HepG2 (cell line): Measurements from ENCODE around the gene UNC13D. TPM values are rescaled to one million over a fixed set of nuclear protein-coding genes. Genes with fewer than 3 reads are reported as not detected.

ENCODE experiments used
- CBX2 ChIP-seq, 2 experiments: fragments of 200-600 bp in 1 of 2; sonication (generic); formaldehyde crosslinking in 1 of 2; IDR thresholded peaks; 2 replicates each; pipeline versions ENCODE4 v1.7.0 to v1.8.1; 2018 to 2022; ENCODE audit warnings: low read depth in 2 of 2, low read length in 1 of 2, mild to moderate bottlenecking in 1 of 2, missing genetic modification reagents in 1 of 2
- FOXK2 ChIP-seq: fragments of 450-650 bp; IDR thresholded peaks from 2 replicates; pipeline ENCODE4 v1.6.1; 2016
- REXO4 ChIP-seq: sonication (generic); formaldehyde crosslinking; IDR thresholded peaks from 2 replicates; pipeline ENCODE4 v1.8.0; 2022; ENCODE audit warnings: missing genetic modification reagents, mild to moderate bottlenecking, borderline replicate concordance
- SMAD3 ChIP-seq: sonication (generic); formaldehyde crosslinking; IDR thresholded peaks from 2 replicates; pipeline ENCODE4 v1.4.0; 2020; ENCODE audit warnings: missing genetic modification reagents
- SOX6 ChIP-seq, 2 experiments: fragments of 450-650 bp in 1 of 2; sonication (generic) in 1 of 2; formaldehyde crosslinking in 1 of 2; IDR thresholded peaks; 2 replicates each; pipeline versions ENCODE4 v1.4.0 to v1.6.1; 2017 to 2020; ENCODE audit warnings: antibody characterized with exemption in 1 of 2, mild to moderate bottlenecking in 1 of 2, missing genetic modification reagents in 1 of 2
- THYN1 ChIP-seq: sonication (generic); formaldehyde crosslinking; IDR thresholded peaks from 2 replicates; pipeline ENCODE4 v1.8.1; 2023; ENCODE audit warnings: low read depth, mild to moderate bottlenecking, moderate library complexity, missing genetic modification reagents, borderline replicate concordance
- YY1 ChIP-seq: IDR thresholded peaks from 2 replicates; pipeline ENCODE4 v1.6.1; 2011; ENCODE audit warnings: low read length, low read depth, moderate library complexity, mild to moderate bottlenecking; ENCODE audit not compliant: insufficient read depth, insufficient replicate concordance
- ZFP1 ChIP-seq: IDR thresholded peaks from 2 replicates; pipeline ENCODE4 v1.6.1; 2016
- ZFYVE20 ChIP-seq: sonication (generic); formaldehyde crosslinking; IDR thresholded peaks from 2 replicates; pipeline ENCODE4 v1.8.0; 2023; ENCODE audit warnings: low read depth, mild to moderate bottlenecking, moderate library complexity, missing genetic modification reagents, borderline replicate concordance
- ZIK1 ChIP-seq: sonication (generic); formaldehyde crosslinking; IDR thresholded peaks from 2 replicates; pipeline ENCODE4 v1.5.0; 2020; ENCODE audit warnings: mild to moderate bottlenecking, low read depth, missing genetic modification reagents, borderline replicate concordance
- ZNF546 ChIP-seq: sonication (generic); formaldehyde crosslinking; conservative IDR thresholded peaks from 2 replicates; pipeline ENCODE4 v1.8.1; 2023; ENCODE audit warnings: mild to moderate bottlenecking, missing genetic modification reagents
- ZNF552 ChIP-seq: sonication (generic); formaldehyde crosslinking; IDR thresholded peaks from 2 replicates; pipeline ENCODE4 v1.9.0; 2022; ENCODE audit warnings: missing genetic modification reagents, mild to moderate bottlenecking, borderline replicate concordance
- ZNF614 ChIP-seq: IDR thresholded peaks from 2 replicates; pipeline ENCODE4 v1.6.1; 2018; ENCODE audit warnings: missing biosample characterization, missing genetic modification reagents, inconsistent platforms, borderline replicate concordance
- ZNF615 ChIP-seq: sonication (generic); formaldehyde crosslinking; IDR thresholded peaks from 2 replicates; pipeline ENCODE4 v1.5.0; 2020; ENCODE audit warnings: mild to moderate bottlenecking, missing genetic modification reagents, borderline replicate concordance
- ZSCAN12 ChIP-seq: sonication (generic); formaldehyde crosslinking; IDR thresholded peaks from 2 replicates; pipeline ENCODE4 v1.9.0; 2021; ENCODE audit warnings: mild to moderate bottlenecking, missing genetic modification reagents
- polyA plus RNA-seq, 8 experiments: library from polyadenylated mRNA; depleted of rRNA in 3 of 8; stranded (reverse) in 7 of 8; unstranded in 1 of 8; fragments of >200 nt; fragmentation: Illumina TruSeq in 4 of 8; extraction: Trizol in 4 of 8; gene quantifications; 2 replicates each; pipeline versions ENCODE4 v1.2.1 to v1.2.3, GENCODE V29; 2011 to 2016; ENCODE audit warnings: low read depth in 4 of 8, missing spikeins in 1 of 8, mixed read lengths in 1 of 8; ENCODE audit not compliant: insufficient read depth in 1 of 8
- total RNA-seq, 5 experiments: library from RNA; depleted of rRNA; stranded (reverse); fragments of >200 nt; fragmentation: Illumina TruSeq; extraction: Trizol; gene quantifications; 2 replicates each; pipeline ENCODE4 v1.2.3, GENCODE V29; 2016; ENCODE audit warnings: low read depth in 1 of 5
- TF ChIP-seq, protein P1 (sequence below): sonication (generic); formaldehyde crosslinking; IDR thresholded peaks from 2 replicates; pipeline ENCODE4 v1.8.1; 2023; ENCODE audit warnings: mild to moderate bottlenecking, inconsistent platforms, moderate library complexity, missing genetic modification reagents, borderline replicate concordance
- TF ChIP-seq, protein P2 (sequence below): sonication (generic); formaldehyde crosslinking; IDR thresholded peaks from 2 replicates; pipeline ENCODE4 v1.5.0; 2020; ENCODE audit warnings: missing genetic modification reagents
- TF ChIP-seq, protein P3 (sequence below): sonication (generic); formaldehyde crosslinking; conservative IDR thresholded peaks from 2 replicates; pipeline ENCODE4 v1.4.0; 2020; ENCODE audit warnings: mild to moderate bottlenecking, missing genetic modification reagents, moderate library complexity
- TF ChIP-seq, protein P4 (sequence below): sonication (generic); formaldehyde crosslinking; IDR thresholded peaks from 2 replicates; pipeline ENCODE4 v1.5.0; 2020; ENCODE audit warnings: mild to moderate bottlenecking, missing genetic modification reagents

The UNC13D gene
- total and polyA plus RNA-seq, 2 of the 13 experiments (the other 11 are each of a cell fraction or from before 2014, with no cell fraction given), result 29.7 to 42.7 TPM

DNA sequence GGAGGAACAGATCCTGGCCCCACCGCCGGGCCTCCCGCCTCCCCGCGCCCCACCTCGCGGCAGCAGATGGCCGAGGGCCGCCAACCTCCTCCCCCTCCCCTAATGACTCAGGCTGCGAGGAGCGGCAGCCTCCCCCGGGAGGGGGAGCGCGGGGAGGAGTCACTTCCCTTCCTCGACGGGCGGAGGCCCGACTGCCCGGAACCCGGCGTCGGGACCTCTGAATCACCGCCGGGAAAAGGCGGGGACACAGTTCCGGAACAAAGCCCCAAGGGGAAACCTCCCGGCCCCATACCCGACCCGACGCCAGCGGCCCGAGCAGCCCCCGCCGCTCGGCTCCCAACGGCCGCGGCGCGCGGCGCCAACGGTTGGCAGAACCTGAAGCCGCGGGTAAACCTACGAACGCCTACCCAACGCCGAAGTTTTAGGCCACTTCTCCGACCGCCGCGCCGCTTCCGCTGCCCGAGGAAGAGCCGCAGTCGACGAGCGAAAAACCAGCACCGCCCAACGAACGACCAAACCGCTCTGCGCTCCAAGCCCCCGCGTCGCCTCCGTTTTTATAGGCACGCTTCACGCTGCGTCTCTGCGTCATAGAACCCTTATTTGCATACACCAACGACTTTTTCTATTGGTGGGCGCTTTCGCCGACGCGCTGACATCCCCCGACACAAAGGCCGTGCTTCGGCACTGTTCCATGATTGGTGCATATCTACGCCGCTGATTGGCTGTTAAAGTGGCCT lies 64.8 kb downstream of the UNC13D start (continued):
- TF ChIP-seq, protein P1, sequence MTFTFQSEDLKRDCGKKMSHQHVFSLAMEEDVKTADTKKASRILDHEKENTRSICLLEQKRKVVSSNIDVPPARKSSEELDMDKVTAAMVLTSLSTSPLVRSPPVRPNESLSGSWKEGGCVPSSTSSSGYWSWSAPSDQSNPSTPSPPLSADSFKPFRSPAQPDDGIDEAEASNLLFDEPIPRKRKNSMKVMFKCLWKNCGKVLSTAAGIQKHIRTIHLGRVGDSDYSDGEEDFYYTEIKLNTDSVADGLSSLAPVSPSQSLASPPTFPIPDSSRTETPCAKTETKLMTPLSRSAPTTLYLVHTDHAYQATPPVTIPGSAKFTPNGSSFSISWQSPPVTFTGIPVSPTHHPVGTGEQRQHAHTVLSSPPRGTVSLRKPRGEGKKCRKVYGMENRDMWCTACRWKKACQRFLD (CRISPR knock-in tag), result peak; percentile 90; the same call in 1 of the 2 replicates
- TF ChIP-seq ZNF615 (CRISPR knock-in tag), result peak; percentile 94; the same call in 1 of the 2 replicates
- TF ChIP-seq ZFYVE20 (CRISPR knock-in tag), result peak; percentile 92; the same call in 1 of the 2 replicates
- TF ChIP-seq, protein P2, sequence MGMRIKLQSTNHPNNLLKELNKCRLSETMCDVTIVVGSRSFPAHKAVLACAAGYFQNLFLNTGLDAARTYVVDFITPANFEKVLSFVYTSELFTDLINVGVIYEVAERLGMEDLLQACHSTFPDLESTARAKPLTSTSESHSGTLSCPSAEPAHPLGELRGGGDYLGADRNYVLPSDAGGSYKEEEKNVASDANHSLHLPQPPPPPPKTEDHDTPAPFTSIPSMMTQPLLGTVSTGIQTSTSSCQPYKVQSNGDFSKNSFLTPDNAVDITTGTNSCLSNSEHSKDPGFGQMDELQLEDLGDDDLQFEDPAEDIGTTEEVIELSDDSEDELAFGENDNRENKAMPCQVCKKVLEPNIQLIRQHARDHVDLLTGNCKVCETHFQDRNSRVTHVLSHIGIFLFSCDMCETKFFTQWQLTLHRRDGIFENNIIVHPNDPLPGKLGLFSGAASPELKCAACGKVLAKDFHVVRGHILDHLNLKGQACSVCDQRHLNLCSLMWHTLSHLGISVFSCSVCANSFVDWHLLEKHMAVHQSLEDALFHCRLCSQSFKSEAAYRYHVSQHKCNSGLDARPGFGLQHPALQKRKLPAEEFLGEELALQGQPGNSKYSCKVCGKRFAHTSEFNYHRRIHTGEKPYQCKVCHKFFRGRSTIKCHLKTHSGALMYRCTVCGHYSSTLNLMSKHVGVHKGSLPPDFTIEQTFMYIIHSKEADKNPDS (CRISPR knock-in tag), result no peak
- TF ChIP-seq FOXK2, result peak; percentile 37; the same call in 1 of the 2 replicates
- TF ChIP-seq ZNF546 (CRISPR knock-in tag), result peak; percentile 69; the same call in 1 of the 2 replicates
- TF ChIP-seq THYN1, result no peak
- peak; percentile 93; the same call in 1 of the 2 replicates for TF ChIP-seq ZSCAN12 (CRISPR knock-in tag)
- TF ChIP-seq CBX2 (IDR thresholded peaks at IDR 0.05; ENCODE audit: low read depth, low read length), result 0 out of 2 replicates have a peak, but pooled peaks have one; percentile 50
- TF ChIP-seq CBX2 (CRISPR knock-in tag; IDR thresholded peaks at IDR 0.05; ENCODE audit: low read depth), result no peak
- TF ChIP-seq ZIK1 (CRISPR knock-in tag), result peak; percentile 92; the same call in 1 of the 2 replicates
- peak; percentile 97 for TF ChIP-seq ZNF614 (CRISPR knock-in tag)
- peak; percentile 80 for TF ChIP-seq YY1
- TF ChIP-seq, protein P3, sequence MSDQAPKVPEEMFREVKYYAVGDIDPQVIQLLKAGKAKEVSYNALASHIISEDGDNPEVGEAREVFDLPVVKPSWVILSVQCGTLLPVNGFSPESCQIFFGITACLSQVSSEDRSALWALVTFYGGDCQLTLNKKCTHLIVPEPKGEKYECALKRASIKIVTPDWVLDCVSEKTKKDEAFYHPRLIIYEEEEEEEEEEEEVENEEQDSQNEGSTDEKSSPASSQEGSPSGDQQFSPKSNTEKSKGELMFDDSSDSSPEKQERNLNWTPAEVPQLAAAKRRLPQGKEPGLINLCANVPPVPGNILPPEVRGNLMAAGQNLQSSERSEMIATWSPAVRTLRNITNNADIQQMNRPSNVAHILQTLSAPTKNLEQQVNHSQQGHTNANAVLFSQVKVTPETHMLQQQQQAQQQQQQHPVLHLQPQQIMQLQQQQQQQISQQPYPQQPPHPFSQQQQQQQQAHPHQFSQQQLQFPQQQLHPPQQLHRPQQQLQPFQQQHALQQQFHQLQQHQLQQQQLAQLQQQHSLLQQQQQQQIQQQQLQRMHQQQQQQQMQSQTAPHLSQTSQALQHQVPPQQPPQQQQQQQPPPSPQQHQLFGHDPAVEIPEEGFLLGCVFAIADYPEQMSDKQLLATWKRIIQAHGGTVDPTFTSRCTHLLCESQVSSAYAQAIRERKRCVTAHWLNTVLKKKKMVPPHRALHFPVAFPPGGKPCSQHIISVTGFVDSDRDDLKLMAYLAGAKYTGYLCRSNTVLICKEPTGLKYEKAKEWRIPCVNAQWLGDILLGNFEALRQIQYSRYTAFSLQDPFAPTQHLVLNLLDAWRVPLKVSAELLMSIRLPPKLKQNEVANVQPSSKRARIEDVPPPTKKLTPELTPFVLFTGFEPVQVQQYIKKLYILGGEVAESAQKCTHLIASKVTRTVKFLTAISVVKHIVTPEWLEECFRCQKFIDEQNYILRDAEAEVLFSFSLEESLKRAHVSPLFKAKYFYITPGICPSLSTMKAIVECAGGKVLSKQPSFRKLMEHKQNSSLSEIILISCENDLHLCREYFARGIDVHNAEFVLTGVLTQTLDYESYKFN (CRISPR knock-in tag), result peak; percentile 60
- TF ChIP-seq SMAD3 (CRISPR knock-in tag), result peak; percentile 92; the same call in 1 of the 2 replicates
- no peak for TF ChIP-seq REXO4 (CRISPR knock-in tag)
- TF ChIP-seq SOX6 (IDR thresholded peaks at IDR 0.05), result no peak
- TF ChIP-seq SOX6 (CRISPR knock-in tag; IDR thresholded peaks at IDR 0.05), result peak; percentile 79
- TF ChIP-seq ZFP1 (CRISPR knock-in tag), result no peak; the same call in 1 of the 2 replicates
- TF ChIP-seq, protein P4, sequence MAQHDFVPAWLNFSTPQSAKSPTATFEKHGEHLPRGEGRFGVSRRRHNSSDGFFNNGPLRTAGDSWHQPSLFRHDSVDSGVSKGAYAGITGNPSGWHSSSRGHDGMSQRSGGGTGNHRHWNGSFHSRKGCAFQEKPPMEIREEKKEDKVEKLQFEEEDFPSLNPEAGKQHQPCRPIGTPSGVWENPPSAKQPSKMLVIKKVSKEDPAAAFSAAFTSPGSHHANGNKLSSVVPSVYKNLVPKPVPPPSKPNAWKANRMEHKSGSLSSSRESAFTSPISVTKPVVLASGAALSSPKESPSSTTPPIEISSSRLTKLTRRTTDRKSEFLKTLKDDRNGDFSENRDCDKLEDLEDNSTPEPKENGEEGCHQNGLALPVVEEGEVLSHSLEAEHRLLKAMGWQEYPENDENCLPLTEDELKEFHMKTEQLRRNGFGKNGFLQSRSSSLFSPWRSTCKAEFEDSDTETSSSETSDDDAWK (CRISPR knock-in tag), result no peak
- TF ChIP-seq ZNF552, result peak; percentile 57; the same call in 1 of the 2 replicates
